Esophagus muscularis mucosa (tissue), 4 donors: ENCODE measurements around the gene HGS.

ENCODE experiments used
- CTCF ChIP-seq, 3 experiments: fragments of 200-600 bp in 2 of 3; fragments of 450-650 bp in 1 of 3; sonication (generic) in 2 of 3; IDR thresholded peaks; one replicate each; pipeline ENCODE4 v1.5.1; 2017 to 2019; ENCODE audit warnings: antibody characterized with exemption in 3 of 3, mild to moderate bottlenecking in 2 of 3, moderate library complexity in 1 of 3
- EP300 ChIP-seq: sonication (generic); formaldehyde crosslinking; IDR thresholded peaks from one replicate; pipeline ENCODE4 v1.6.1; 2017; ENCODE audit warnings: antibody characterized with exemption
- POLR2A ChIP-seq: fragments of 450-650 bp; IDR thresholded peaks from one replicate; pipeline ENCODE4 v1.6.1; 2017; ENCODE audit warnings: antibody characterized with exemption, moderate library complexity, mild to moderate bottlenecking, low read depth

DNA sequence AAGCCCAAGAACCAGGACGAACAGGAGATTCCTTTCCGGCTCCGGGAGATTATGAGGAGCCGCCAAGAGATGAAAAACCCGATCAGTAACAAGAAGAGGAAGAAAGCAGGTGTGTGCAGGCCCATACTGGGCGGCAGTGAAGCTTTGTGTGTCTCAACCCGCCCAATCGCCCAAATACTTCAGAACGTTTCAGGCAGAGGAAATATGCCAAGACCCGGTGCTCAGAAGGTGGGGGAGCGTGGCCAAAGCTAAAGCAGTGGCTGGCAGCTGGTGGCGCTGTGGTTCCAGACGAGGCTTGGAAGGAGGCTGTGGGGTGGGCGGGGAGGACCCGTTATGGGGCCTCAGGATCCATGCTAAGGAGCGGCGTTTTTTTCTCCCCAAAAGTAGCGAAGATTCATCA lies 16.1 kb upstream of the HGS start:
- TF ChIP-seq CTCF (IDR thresholded peaks at IDR 0.05) (no peak), POLR2A (no peak), EP300 (no peak)
